Activated naive CD8-positive, alpha-beta T cell treated with anti-CD3 and anti-CD28 coated beads, Interleukin-2, amount 50 U/mL, for 16 hours (primary cell): Measurements from ENCODE around the gene ANKZF1.
"Not testable (repeated sequence)": the region's sequence is repeated elsewhere in the genome, so short reads cannot be mapped to it uniquely, and the experiment has no call there.

ENCODE experiments used
- DNase-seq: peaks from one replicate; pipeline ENCODE4 v3.0.0-alpha.2; 2020; ENCODE audit warnings: low read depth, low spot score

Gene ANKZF1

GRCh38 chr2:219229305-219230058 lies at the start of gene ANKZF1, which contains the start of gene ATG9A:
Gene ANKZF1, plus strand, starts transcription at chr2:219229806. Its CDS starts 452 bp downstream, at chr2:219230258.
Gene ATG9A, minus strand, starts transcription at chr2:219229636. Its CDS starts 1,612 bp downstream, at chr2:219228024.
- peak; percentile 98 for DNase-seq

- DNase-seq = no peak
These were observed 48.6 kb upstream of the ANKZF1 start for GRCh38 chr2:219180961-219181360.

- DNase-seq = no peak
These were observed 48.1 kb upstream of the ANKZF1 start for GRCh38 chr2:219181531-219181930.

GRCh38 chr2:219182331-219183150 lies 47.1 kb upstream of the ANKZF1 start:
- no peak for DNase-seq

- DNase-seq = no peak
These were observed 46.3 kb upstream of the ANKZF1 start for GRCh38 chr2:219183151-219183772.

GRCh38 chr2:219184121-219184520 lies 45.5 kb upstream of the ANKZF1 start:
- no peak for DNase-seq

GRCh38 chr2:219186754-219187456 lies 42.7 kb upstream of the ANKZF1 start:
- DNase-seq = no peak

GRCh38 chr2:219197388-219197787 lies 32.2 kb upstream of the ANKZF1 start:
- DNase-seq = no peak

GRCh38 chr2:219198974-219199373 lies 30.6 kb upstream of the ANKZF1 start:
- DNase-seq = no peak

GRCh38 chr2:219199470-219200211 lies 30.0 kb upstream of the ANKZF1 start:
- DNase-seq = no peak

- DNase-seq = not testable (repeated sequence)
These were observed 28.9 kb upstream of the ANKZF1 start for GRCh38 chr2:219200502-219201326.

GRCh38 chr2:219201331-219201730 lies 28.3 kb upstream of the ANKZF1 start:
- not testable (repeated sequence) for DNase-seq

GRCh38 chr2:219204425-219205164 lies 25.0 kb upstream of the ANKZF1 start:
- no peak for DNase-seq

- no peak for DNase-seq
These were observed 24.5 kb upstream of the ANKZF1 start for GRCh38 chr2:219205165-219205538.

GRCh38 chr2:219205981-219206327 lies 23.7 kb upstream of the ANKZF1 start:
- DNase-seq = no peak

- peak; percentile 87 for DNase-seq
These were observed 23.1 kb upstream of the ANKZF1 start, which contains the start of gene ZFAND2B for GRCh38 chr2:219206328-219207133. Gene ZFAND2B, plus strand, starts transcription at chr2:219206782. Its CDS starts 206 bp downstream, at chr2:219206988.

- no peak for DNase-seq
These were observed 22.3 kb upstream of the ANKZF1 start for GRCh38 chr2:219207134-219207883.
